Astrocyte of the spinal cord (primary cell): ENCODE data around the gene CCN5.

Experiments
- DNase-seq: peaks from one replicate; pipeline ENCODE4 v3.0.0; 2011; ENCODE audit warnings: low read depth, low spot score
- H3K4me3 ChIP-seq: 2 replicates; pipeline ENCODE4 v1.5.1; 2011; ENCODE audit warnings: low read depth, mild to moderate bottlenecking, low read length, moderate library complexity
- in situ Hi-C: cut with HindIII; loops from 2 replicates; pipeline ENCODE4 v1.10.0; 2017; ENCODE audit warnings: low sequenced_read_pairs
- TF ChIP-seq, protein P1 (sequence below): IDR thresholded peaks from 2 replicates; pipeline ENCODE4 v1.5.1; 2012; ENCODE audit warnings: low read depth, mild to moderate bottlenecking, low read length, inconsistent platforms

CCN5 gene

DNA sequence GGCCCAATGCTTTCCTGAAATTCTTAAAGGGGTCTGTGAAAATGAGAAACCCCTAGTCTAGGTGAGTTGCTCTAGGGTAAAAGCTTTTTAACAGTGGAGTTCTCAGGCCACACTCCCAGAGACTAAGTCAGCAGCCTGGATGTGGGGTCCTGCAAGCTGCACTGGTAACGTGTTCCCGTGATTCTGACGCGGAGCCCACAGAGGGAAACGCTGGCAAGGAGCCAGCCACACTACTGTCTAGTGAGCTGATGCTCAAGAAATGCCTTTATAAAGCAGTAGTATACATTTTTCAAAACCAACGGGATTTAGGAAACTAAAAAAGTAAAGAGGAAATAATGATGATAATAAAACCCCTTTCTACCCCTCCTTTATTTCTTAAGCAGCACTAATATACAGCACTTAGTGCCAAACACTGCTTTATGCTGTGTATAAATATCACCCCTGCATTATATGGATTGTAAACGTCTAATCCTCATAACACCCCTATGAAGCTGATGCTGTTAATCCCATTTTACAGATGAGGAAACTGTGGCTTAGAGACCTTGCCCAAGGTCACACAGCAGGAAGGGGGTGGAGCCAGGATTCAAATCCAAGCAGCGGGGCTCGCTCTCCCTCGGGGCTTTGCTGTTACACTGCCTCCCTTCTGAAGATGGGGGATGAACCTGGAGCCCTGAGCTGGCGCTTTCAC is 55.5 kb downstream of the CCN5 start:
- in situ Hi-C loops, result no loop called here
- H3K4me3 ChIP-seq, result no peak overlapping the region
- no peak for DNase-seq
- TF ChIP-seq, protein P1, sequence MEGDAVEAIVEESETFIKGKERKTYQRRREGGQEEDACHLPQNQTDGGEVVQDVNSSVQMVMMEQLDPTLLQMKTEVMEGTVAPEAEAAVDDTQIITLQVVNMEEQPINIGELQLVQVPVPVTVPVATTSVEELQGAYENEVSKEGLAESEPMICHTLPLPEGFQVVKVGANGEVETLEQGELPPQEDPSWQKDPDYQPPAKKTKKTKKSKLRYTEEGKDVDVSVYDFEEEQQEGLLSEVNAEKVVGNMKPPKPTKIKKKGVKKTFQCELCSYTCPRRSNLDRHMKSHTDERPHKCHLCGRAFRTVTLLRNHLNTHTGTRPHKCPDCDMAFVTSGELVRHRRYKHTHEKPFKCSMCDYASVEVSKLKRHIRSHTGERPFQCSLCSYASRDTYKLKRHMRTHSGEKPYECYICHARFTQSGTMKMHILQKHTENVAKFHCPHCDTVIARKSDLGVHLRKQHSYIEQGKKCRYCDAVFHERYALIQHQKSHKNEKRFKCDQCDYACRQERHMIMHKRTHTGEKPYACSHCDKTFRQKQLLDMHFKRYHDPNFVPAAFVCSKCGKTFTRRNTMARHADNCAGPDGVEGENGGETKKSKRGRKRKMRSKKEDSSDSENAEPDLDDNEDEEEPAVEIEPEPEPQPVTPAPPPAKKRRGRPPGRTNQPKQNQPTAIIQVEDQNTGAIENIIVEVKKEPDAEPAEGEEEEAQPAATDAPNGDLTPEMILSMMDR, result no peak

DNA sequence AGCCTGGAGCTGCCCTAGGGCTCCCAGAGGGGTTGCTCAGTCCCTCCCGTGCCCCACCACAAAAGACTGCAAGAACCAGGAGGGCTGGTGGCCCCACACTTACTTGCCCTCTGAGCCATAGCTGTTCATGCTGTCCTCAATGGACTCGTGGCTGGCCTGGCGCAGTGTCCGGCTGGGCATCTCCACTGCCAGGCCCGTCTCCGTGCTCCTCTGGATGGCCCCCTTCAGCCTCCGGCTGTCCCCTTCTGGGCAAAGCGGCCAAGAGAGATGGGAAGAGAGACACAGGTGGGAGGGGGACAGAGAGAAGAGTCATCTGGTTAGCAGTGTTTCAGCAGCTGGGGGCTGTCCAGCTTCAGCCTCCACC is 56.0 kb downstream of the CCN5 start:
- in situ Hi-C loops, result no loop called here
- TF ChIP-seq, protein P1, result no peak
- DNase-seq, result no peak
- H3K4me3 ChIP-seq, result no peak overlapping the region

DNA sequence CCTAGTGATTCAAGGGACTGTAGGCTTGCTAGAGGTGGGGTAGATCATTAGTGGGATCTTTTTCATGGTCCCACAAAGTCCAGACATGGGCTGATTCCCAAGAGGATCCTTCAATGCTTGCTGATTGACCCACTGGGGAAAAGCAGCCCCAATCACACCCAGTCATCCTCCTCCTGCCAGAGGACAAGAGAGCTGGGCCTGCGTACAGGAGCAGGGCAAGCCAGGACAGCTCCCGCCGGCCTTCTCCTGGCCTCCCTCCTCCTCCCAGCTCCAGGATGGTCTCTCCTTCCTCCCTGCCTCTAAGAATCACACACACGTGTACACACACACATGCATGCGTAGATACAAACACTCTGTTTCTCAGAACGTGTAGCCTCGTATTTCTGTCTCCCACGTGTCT is 57.5 kb downstream of the CCN5 start:
- no peak for DNase-seq
- TF ChIP-seq, protein P1, result no peak
- H3K4me3 ChIP-seq, result no peak overlapping the region
- in situ Hi-C loops, result no loop called here

DNA sequence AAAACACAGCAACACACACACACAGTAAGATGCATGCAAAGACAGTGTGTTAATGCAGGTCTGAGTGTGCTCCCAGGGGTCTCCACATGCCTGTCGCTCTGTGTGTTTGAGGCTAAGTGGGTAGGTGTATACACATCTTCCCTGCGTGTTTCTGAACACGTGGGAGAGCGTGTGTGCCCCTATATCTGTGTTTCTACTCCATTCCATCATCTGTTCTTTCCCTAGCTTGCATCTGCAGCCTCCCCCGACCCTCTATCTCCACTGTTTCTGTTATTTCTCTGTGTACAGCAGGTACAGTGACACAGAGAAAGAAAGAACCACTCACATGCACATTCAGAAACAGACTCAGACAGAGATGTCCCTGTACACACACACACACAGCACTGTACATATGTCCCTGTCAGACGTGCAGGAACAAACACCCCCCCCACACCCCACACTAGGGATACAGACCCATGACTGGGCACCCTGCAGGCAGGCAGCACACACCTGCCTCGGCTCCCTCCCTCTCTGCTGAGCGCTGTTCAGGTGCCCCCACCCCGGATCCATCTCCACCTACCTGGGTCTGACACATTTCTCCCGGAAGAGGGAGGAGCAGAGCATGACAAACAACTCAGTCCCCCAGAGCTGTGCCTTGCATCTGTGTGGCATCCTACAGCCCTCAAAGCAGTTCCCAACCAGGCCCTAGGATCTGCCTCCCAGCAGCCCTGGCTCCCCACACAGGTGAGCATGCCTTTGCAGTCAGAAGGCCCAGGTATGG is 58.1 kb downstream of the CCN5 start:
- in situ Hi-C loops, result no loop called here

DNA sequence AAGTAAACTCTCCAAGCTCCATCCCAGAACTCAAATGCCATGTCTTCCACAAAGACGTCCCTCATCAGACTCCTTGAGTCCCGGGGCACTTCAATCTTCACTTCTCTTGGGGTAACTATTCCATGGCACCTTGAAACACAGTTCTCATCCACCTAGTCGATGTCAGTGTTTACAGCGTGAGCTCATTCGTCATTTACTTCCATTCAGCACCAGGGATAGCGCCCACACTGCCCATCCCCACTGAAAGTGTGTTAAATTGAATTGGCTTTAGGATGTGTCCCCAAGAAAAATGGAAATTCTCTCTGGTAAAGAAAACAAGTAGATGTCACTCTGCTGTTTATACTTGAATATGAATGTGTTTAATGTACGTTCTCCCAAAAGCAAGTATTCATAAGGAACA is 61.8 kb downstream of the CCN5 start:
- TF ChIP-seq, protein P1, result no peak
- no peak overlapping the region for H3K4me3 ChIP-seq
- DNase-seq, result peak; percentile 29
- in situ Hi-C loops, result no loop called here

More for the DNA sequence above, 58.1 kb downstream of the CCN5 start:
- TF ChIP-seq, protein P1, result no peak
- no peak overlapping the region for H3K4me3 ChIP-seq
- DNase-seq, result no peak
